ENCODE measurements around the gene GABBR1.

The GABBR1 gene

DNA sequence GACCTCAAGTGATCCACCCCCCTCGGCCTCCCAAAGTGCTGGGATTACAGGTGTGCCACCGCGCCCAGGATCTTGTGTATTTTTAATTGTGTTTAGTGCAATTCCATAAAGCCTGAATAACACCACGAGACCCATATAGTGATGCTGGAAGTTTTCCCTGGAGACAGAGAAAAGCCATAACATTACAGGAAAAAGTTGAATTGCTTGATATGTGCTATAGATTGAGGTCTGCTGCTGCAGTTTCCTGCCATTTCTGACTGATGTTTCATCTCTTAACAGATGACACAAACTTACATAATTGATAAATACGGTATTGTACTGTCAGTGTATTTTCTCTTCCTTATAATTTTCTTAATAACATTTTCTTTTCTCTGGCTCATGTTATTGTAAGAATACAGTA is 66.1 kb downstream of the GABBR1 start:
- DNase-seq (ENCODE audit: low spot score), result no peak

DNA sequence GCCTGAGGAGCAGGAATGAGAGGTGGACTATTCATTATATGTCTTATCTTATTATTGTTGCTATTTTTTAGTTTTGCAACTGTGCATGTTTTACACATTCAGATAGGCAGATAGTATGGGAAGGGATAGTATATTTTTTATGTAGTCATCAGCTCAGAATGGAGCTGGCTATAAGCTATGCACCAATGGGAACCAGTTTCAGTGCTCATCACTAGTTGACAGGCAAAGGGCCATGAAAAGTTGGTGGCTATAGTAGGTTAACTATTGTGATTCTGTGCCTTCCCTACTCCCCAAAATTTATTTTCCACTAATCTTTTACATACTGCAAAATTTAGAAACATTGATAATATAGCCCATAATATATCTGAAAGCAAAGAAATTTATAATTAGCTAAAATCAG is 68.1 kb downstream of the GABBR1 start:
- DNase-seq (ENCODE audit: low spot score), result no peak

DNA sequence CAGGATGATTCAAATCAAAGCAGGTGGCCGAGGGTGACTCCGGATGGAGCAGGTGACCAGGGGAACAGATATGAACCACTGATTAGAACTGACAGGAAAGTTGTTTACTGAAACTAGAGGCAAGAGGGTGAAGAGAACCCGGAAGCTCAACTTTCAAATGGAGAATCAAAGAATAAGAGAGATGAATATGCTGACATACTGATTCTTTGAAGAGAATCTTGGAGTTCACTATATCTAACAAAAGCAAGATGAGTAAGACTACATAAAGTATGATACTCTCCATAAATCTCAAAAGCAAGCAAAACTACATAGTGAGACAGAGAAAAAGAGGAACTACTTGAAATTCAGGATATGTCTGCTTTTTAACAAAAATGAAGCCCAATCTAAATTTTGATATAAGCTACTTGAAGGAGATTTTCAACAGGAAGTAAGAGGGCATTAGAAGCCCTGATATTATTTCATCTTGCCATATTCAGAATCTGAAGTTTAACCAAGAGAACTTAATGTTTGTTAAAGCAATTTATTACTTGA is 69.5 kb downstream of the GABBR1 start:
- DNase-seq (ENCODE audit: low spot score), result no peak

DNA sequence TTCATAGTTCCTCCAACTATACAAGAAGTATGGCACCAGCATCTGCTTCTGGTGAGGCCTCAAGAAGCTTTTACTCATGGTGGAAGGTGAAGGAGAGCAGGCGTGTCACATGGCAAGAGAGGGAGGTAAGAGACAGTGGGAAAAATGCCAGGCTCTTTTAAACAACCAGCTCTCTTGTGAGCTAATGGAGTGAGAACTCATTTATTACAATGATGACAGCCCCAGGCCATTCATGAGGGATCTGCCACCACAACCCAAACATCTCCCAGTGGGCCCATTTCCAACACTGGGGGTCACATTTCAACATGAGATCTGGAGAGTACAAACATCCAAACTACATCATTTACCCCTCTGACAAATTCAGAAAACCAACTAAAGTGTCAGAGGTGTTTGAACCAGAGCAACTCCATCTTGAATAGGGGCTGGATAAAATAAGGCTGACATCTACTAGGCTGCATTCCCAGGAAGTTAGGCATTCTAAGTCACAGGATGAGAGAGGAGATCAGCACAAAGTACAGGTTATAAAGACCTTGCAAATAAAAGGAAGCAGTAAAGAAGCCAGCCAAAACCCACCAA is 71.3 kb downstream of the GABBR1 start:
- DNase-seq (ENCODE audit: low spot score), result no peak

DNA sequence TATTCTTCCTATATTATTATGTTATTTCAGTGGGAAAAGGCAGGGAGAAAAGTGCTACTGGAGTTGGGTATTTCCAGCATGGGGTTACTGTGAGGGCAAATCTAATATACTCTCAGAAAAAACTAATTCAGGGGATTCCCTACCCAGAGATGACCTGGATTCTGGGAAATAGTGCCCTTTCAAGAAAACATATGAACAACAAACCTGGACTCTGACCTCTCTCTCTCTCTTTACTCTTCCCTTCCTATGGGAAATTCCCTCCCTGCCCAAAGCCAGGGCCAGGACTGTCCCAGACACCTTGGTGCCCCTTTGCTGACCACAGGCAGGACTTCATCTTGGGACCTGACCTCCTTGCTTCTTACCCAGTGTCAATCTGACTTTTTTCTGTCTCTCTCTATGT is 71.9 kb downstream of the GABBR1 start:
- no peak for DNase-seq (ENCODE audit: low spot score)

DNA sequence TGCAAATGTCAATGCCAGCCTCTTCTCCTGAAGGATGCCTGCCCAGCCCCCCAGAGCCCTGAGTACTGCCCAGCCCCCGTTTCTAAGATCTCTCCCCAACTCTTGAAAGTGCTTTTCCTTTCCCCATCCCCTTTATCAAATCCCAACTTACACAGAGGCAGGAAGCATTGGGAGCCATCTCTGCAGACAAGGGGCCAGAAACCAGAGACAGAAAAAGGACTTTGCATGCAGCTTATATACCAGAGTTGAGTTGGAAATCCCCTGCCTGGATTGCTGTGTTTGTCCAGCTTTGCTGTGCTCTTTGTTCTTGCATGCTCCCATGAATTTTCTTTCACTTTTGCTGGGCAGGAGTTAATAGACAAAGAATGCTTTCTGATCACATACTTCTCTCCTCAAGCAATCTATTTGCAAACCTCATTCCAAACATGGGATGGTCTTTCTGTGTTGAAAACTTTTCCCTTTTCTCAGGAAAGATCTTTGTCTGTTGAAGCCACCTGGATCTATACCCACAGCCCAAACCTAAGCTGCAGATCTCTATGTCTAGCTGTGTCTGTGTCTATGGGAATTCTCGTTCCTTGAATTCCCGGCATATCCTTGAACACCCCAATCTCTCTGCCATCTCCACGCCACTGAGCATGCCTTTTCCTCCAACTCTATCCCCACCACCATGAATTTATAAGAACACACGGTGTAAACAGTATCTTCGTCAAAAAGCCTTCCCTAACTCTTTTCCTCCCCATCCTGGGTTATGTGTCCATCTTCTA is 73.3 kb downstream of the GABBR1 start, which contains the start of gene UBD:
Gene UBD, minus strand, starts transcription at position 209 of the 764 bp plus-strand sequence. Its CDS starts 31 bp downstream, at position 178.
- no peak for DNase-seq (ENCODE audit: low spot score)

DNA sequence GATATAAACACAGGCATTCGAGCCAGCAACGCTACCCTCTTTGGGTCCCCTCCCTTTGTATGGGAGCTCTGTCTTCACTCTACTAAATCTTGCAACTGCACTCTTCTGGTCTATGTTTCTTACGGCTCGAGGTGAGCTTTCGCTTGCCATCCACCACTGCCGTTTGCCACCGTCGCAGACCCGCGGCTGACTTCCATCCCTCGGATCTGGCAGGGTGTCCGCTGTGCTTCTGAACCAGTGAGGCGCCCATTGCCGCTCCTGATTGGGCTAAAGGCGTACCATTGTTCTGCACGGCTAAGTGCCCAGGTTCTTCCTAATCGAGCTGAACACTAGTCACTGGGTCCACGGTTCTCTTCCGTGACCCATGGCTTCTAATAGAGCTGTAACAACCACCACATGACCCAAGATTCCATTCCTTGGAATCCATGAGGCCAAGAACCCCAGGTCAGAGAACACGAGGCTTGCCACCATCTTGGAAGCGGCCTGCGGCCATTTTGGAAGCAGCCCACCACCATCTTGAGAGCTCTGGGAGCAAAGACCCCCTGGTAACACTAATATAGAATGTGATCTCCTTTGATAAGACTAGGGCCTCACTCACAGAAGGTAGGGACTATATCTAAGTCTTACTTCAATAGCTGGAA is 74.4 kb downstream of the GABBR1 start:
- no peak for DNase-seq (ENCODE audit: low spot score)

DNA sequence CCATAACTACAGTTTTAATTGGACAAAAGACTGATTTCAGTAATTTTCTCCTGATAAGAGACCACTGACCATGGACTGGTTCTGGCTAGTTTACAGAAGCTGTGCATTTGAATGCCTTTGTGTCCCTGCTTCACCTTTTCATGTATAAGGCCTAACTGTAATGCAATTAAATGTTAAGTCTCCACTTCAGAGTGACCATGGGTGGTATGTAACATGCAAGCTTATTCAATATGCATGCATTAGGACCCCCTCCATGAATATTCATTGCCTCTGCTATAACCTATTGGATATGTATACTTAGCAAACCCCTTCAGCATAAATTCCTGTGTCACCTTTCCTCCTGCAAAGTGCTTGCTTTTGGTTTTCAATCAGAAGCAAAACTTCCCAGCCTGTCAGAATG is 75.7 kb downstream of the GABBR1 start:
- no peak for DNase-seq (ENCODE audit: low spot score)

DNA sequence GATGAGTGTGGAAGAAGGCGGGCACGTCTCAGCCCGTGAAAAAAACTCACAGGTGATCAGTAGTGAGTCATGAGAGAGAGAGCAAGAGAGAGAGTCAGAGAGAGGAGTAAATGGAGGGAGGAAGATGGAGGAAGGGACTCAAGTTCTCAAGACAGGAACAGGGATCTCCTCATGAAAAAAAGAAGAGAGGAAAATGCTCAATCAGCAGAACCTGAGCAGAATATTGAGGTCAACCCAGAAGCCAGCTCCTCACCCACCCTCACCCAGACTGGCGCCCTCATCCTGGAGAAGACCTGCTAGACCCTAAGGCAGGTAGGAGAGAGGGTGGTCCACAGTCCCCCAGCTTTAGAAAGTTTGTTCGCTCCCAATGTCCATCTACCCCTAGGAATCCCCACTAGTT is 78.2 kb downstream of the GABBR1 start:
- DNase-seq (ENCODE audit: low spot score), result no peak

DNA sequence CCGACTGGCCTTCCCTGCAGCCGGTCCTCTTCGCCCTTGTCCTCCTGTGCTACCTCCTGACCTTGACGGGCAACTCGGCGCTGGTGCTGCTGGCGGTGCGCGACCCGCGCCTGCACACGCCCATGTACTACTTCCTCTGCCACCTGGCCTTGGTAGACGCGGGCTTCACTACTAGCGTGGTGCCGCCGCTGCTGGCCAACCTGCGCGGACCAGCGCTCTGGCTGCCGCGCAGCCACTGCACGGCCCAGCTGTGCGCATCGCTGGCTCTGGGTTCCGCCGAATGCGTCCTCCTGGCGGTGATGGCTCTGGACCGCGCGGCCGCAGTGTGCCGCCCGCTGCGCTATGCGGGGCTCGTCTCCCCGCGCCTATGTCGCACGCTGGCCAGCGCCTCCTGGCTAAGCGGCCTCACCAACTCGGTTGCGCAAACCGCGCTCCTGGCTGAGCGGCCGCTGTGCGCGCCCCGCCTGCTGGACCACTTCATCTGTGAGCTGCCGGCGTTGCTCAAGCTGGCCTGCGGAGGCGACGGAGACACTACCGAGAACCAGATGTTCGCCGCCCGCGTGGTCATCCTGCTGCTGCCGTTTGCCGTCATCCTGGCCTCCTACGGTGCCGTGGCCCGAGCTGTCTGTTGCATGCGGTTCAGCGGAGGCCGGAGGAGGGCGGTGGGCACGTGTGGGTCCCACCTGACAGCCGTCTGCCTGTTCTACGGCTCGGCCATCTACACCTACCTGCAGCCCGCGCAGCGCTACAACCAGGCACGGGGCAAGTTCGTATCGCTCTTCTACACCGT is 79.5 kb downstream of the GABBR1 start:
- DNase-seq (ENCODE audit: low spot score), result no peak

DNA sequence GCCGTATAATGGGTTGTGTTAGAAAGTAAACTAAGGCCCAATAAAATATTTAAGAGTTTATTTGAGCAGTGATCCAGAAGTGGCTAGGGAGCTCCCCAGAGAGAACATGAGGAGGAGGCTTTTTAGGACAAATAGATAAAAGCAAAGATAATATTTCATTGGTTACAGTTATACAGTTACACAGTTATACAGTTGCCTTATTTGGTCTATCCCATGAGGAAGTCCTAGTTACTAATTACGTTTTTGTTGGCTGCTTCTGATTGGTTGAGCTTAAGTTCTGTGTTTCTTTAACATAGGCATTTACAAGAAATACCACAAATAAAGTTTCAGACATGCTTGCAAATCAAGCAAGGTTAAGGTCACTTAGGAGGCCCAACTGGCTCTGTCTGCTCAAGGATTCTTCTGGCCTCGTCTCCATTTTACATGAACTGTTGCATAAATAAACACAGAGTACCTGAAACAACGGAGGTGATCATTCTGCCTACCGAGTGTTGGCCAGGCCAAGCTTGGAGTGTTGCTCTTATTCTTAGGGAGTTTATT is 80.4 kb downstream of the GABBR1 start:
- DNase-seq (ENCODE audit: low spot score), result no peak

DNA sequence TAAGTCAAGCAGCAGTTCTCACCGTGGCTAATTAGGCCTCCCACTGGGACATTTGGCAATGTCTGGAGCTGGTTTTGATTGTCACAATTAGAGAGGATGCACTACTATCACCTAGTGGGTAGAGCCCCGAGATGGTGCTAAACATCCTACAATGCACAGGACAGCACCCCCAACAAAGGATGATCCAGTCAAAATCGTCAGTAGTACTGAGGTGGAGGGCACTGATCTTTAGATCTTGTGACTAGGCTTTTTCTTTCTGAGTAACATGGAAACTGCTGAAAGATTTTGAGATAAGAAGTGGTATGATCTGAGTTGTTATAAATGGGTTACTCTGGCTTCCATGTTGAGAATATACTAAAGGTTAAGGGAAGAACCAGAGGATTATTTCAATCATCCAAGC is 85.4 kb downstream of the GABBR1 start:
- no peak for DNase-seq (ENCODE audit: low spot score)

DNA sequence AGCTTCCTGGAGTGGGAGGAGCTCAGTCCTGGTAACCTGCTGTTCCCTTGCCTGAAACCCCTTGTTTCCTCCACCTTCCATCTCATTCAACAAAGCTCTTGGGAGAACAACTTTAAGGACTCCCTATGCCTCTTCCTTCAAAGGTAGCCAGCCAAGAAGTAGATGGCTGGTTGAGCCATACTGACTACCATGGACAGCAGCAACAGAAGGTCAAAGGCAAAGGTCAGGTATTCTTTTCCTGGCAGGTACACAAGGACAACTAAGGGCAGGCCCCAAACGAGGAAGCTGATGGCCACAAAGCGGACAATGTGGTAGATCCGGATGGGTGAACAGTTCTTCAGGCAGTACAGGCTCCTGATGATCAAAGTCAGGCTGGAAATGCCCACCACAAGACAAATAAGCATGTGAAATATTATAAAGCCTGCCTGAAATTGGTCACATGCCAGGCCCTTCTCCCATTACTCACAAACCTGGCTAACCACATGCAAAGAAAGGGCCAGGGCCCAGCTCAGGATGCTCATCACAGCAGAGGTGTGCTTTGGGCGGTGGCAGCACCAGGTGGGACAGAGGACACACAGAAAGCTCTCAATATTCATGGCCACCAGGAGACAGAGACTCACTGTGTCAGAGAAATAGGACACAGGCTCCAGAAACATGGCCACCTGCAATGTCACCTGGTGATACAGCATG is 95.1 kb downstream of the GABBR1 start:
- DNase-seq (ENCODE audit: low spot score), result no peak

DNA sequence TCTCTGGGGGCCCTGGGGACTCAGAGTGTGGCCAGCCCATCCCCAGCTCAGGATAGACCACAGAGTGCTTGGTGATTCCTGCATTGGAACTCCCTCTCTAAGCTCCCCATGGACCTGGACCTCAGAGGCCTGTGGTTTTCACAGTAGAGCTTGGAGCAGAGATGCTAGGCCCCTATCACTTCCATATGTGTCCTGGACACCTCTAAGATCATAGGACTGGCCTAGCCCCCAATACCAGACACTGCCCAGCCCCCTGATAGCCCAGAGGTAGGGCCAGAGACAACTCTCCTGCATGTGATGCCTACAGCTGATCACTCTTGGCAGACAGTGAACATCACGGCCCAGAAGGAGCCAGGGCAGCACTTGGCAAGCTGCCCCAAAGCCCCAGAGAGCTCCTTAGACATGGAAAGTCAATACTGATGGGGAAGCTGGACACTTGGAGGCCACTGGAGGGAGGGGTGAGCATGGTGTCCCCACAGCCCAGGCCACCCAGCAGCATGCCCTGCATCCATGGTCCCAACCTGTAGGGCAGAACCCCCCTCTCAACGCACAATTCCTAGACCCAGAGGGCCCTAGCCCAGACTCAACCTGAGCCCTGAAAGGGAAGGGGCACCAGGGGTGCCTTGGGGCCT is 100.5 kb downstream of the GABBR1 start:
- DNase-seq (ENCODE audit: low spot score), result no peak

DNA sequence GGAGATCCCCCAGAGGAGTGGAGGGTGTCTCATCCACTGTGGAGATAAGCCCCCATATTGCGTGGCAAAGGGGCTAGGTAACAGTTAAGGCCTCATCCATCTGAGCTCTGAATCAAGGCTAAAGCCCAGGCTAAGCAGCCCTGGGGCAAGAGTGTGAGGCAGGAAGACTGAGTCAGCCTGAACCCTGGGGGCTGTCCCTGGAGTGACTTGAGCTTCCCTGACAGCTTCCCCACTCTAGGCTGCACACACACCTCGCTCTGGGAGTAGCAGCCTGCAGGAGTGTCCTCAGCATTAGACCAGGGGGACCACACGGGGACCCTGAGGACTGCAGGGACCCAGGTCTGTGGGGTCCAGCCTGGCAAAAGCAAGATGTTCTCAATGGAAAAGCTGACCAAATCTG is 101.3 kb downstream of the GABBR1 start:
- DNase-seq (ENCODE audit: low spot score), result no peak

DNA sequence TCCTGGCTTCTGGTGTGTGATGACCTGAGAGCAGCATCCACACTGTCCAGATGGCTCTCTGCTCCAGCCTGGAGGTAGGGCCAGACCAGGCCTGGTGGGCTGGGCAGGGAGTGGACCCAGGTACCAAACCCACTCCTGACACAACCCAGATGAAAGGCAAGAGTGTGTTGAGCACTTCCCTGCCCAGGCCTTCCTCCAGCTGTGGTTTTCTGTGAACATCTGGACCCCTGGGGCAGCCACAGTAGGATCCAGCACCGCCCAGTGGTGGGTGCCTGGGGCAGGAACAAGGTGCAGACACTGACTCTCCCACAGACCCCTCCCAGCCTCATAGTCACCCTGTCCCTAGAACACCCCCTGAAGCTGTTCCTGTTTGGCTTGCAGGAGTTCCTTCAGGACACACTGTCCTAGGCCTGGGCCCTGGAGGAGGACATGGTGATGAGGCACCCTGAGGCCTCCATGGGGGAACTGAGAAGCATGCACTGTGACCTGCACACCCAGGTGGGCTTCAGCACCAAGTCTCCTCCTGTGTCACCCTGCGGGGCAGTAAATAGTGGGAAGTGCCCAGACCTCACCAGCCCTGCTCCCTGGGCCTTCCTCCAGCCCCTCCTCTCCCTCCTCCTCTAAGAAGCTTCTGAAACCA is 102.2 kb downstream of the GABBR1 start:
- no peak for DNase-seq (ENCODE audit: low spot score)

DNA sequence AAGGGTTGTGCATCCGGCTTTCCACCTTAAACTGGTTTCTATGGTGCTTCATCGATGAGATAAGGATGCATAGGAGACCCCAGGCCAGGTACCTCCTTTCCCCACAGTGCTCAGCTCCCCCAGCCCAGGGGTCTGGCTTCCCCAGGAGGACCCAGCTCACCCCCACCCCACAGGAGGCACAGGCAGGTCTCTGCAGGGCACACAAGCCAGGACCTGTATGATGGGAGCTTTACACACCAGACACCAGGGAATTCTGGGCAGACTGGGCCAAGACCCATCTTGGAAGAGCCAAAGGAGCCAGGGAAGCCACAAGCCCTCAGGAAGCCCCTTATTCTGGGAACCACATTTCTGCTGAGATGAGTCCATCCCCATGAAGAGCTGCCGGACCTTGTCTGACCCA is 103.0 kb downstream of the GABBR1 start:
- no peak for DNase-seq (ENCODE audit: low spot score)

DNA sequence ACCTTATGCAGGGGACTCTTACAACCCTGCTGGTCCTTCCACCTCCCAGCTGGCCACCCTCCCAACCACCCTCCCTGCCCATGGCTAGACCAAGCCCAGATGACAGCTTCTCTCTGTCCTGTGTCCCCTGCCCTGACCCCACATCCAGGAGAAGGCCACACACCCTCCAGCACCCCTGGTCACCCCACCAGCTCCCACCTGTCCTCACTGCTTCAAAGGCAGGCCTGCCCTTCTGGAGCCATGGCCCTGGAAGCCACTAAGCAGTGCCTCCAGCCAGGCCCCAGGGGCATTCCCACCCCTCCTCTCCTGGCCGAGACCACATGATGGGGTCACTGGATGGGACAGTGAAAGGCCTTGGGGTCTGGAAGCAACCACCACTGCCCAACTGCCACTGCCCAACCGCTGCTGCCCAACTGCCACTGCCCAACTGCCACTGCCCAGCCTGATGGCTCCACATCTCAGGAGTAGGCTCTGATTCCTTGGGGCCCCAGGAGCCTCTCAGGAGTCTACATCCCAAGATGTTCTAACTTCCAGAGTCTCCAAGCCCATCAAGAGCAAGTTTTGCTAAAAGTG is 103.9 kb downstream of the GABBR1 start:
- DNase-seq (ENCODE audit: low spot score), result no peak

DNA sequence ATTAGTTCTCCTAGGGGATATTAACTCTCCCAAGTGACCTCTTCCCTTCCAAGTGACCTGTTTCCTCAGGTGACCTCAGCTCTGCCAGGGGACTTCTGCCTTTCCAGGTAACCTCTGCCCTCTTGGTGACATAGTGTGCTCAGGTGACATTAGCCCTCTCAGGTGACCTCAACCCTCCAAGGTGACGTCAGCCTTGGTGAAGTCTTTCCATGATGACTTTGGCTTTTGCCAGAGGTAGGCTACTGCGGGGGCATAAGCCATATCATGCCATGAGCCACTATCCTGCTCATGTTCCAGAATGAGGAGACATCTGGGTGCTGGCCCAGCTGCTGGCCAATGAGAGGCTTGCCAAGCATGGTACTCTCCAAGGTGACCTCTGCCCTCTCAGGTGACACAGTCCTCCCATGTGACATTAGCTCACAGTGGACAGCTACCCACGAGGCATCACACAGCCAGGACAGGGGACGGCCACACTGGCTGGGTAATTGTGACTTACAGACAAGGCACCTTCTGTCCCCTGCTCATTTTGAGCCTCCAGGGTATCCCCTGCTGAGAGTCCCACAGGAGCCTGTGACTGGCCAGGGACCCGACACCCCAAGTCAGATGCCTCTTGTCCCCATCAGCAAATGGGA is 104.6 kb downstream of the GABBR1 start:
- DNase-seq (ENCODE audit: low spot score), result no peak

DNA sequence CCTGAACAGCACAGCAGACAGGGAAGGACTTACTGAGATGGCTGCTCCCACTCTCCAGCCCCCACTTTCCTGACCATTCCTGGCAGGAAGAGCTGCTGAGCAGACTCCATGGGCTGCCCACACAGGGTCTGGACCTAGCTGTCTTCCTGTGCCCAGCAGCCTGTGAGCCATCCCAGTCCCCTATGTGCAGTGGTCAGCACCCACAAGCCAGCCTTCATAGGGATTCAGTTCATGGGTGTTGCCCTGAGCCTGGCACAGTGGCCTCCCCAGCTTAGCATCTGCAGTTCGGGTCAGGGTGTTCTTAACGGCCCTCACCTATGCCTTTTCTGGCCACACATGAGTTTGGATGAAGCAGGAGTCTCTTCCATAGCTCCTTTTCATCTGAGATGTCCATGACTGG is 105.4 kb downstream of the GABBR1 start:
- no peak for DNase-seq (ENCODE audit: low spot score)

All from RKO (cell line).